ENCODE results near the gene HS3ST2.

DNA sequence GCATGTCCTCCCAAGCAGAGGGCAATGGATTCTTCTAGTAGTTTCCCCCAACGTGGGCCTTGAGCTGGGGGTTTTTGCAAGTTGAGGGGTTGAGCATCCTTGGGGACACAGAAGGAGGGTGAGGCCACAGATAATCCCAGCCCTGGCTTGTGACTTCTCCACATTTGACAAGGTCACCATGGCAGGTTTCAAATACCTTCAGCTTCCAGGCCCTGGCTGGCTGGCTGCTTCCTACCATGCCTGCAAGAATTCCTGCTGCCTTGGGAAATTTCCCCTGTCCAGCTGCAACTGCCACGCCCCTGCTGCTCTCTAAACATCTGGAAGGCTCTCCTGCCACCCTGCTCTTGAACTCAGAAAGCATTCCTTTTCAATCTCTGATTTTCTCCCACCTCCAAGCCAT, 41.3 kb downstream of the HS3ST2 start:
- TF ChIP-seq, protein P1, sequence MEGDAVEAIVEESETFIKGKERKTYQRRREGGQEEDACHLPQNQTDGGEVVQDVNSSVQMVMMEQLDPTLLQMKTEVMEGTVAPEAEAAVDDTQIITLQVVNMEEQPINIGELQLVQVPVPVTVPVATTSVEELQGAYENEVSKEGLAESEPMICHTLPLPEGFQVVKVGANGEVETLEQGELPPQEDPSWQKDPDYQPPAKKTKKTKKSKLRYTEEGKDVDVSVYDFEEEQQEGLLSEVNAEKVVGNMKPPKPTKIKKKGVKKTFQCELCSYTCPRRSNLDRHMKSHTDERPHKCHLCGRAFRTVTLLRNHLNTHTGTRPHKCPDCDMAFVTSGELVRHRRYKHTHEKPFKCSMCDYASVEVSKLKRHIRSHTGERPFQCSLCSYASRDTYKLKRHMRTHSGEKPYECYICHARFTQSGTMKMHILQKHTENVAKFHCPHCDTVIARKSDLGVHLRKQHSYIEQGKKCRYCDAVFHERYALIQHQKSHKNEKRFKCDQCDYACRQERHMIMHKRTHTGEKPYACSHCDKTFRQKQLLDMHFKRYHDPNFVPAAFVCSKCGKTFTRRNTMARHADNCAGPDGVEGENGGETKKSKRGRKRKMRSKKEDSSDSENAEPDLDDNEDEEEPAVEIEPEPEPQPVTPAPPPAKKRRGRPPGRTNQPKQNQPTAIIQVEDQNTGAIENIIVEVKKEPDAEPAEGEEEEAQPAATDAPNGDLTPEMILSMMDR (IDR thresholded peaks at IDR 0.05) = no peak
- no peak for TF ChIP-seq POLR2A (IDR thresholded peaks at IDR 0.05)
